Liver (tissue), 3 donors: Measurements from ENCODE around the gene ZSCAN21.

Experiments used
- JUND ChIP-seq, 2 donors: IDR thresholded peaks; 2 replicates each; pipeline ENCODE4 v1.6.1; 2016; ENCODE audit warnings: antibody characterized with exemption in 2 of 2
- RAD21 ChIP-seq, 2 donors: IDR thresholded peaks; 2 replicates each; pipeline ENCODE4 v1.6.1; 2016; ENCODE audit warnings: antibody characterized with exemption in 2 of 2, mild to moderate bottlenecking in 2 of 2
- RXRA ChIP-seq, 2 donors: IDR thresholded peaks; 2 replicates each; pipeline ENCODE4 v1.6.1; 2017 to 2018; ENCODE audit warnings: antibody characterized with exemption in 2 of 2, mild to moderate bottlenecking in 1 of 2
- YY1 ChIP-seq: IDR thresholded peaks from 2 replicates; pipeline ENCODE4 v1.6.1; 2016; ENCODE audit warnings: antibody characterized with exemption, mild to moderate bottlenecking
- TF ChIP-seq, protein P1 (sequence below): IDR thresholded peaks from 2 replicates; pipeline ENCODE4 v1.6.1; 2016; ENCODE audit warnings: antibody characterized with exemption, mild to moderate bottlenecking
- TF ChIP-seq, protein P2 (sequence below): fragments of 150-350 bp; IDR thresholded peaks from 2 replicates; pipeline ENCODE4 v1.5.1; 2017; ENCODE audit warnings: improper control_type of control experiment, low read depth, low read length; ENCODE audit not compliant: missing input control
- TF ChIP-seq, protein P3 (sequence below): IDR thresholded peaks from 2 replicates; pipeline ENCODE4 v1.6.1; 2016; ENCODE audit warnings: antibody characterized with exemption
- donor health status: healthy.
- donor health status: healthy.

DNA sequence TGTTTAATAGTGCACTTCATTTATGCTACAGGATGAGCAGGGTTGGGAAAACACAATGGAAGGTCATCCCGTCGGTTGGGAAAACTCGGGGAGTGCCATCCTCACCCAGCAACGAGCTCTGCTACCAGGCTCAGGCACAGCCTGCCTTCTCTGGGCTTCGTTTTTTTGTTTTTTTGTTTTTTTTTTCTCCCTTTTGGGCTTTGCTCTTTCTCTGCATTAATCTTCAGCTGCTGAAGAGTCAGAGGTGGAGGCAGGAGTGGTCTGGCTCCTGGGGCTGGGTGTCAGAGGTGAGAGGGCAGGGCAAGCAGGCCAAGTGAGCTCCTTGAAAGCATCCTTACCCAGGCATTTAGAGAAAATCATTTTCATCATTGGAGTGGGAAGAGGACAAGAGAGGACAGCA is 20.4 kb downstream of the ZSCAN21 start:
- TF ChIP-seq, protein P1, sequence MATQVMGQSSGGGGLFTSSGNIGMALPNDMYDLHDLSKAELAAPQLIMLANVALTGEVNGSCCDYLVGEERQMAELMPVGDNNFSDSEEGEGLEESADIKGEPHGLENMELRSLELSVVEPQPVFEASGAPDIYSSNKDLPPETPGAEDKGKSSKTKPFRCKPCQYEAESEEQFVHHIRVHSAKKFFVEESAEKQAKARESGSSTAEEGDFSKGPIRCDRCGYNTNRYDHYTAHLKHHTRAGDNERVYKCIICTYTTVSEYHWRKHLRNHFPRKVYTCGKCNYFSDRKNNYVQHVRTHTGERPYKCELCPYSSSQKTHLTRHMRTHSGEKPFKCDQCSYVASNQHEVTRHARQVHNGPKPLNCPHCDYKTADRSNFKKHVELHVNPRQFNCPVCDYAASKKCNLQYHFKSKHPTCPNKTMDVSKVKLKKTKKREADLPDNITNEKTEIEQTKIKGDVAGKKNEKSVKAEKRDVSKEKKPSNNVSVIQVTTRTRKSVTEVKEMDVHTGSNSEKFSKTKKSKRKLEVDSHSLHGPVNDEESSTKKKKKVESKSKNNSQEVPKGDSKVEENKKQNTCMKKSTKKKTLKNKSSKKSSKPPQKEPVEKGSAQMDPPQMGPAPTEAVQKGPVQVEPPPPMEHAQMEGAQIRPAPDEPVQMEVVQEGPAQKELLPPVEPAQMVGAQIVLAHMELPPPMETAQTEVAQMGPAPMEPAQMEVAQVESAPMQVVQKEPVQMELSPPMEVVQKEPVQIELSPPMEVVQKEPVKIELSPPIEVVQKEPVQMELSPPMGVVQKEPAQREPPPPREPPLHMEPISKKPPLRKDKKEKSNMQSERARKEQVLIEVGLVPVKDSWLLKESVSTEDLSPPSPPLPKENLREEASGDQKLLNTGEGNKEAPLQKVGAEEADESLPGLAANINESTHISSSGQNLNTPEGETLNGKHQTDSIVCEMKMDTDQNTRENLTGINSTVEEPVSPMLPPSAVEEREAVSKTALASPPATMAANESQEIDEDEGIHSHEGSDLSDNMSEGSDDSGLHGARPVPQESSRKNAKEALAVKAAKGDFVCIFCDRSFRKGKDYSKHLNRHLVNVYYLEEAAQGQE, result no peak
- TF ChIP-seq, protein P2, sequence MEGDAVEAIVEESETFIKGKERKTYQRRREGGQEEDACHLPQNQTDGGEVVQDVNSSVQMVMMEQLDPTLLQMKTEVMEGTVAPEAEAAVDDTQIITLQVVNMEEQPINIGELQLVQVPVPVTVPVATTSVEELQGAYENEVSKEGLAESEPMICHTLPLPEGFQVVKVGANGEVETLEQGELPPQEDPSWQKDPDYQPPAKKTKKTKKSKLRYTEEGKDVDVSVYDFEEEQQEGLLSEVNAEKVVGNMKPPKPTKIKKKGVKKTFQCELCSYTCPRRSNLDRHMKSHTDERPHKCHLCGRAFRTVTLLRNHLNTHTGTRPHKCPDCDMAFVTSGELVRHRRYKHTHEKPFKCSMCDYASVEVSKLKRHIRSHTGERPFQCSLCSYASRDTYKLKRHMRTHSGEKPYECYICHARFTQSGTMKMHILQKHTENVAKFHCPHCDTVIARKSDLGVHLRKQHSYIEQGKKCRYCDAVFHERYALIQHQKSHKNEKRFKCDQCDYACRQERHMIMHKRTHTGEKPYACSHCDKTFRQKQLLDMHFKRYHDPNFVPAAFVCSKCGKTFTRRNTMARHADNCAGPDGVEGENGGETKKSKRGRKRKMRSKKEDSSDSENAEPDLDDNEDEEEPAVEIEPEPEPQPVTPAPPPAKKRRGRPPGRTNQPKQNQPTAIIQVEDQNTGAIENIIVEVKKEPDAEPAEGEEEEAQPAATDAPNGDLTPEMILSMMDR, result no peak
- TF ChIP-seq RXRA (IDR thresholded peaks at IDR 0.05) (no peak), RAD21 (IDR thresholded peaks at IDR 0.05) (no peak), YY1 (no peak), JUND (IDR thresholded peaks at IDR 0.05) (no peak)
- TF ChIP-seq, protein P3, sequence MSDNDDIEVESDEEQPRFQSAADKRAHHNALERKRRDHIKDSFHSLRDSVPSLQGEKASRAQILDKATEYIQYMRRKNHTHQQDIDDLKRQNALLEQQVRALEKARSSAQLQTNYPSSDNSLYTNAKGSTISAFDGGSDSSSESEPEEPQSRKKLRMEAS, result no peak
